Right atrium auricular region (tissue), 2 donors: ENCODE measurements around the gene PKD1L1. TPM values are rescaled to one million over a fixed set of nuclear protein-coding genes. Genes with fewer than 3 reads are reported as not detected.

ENCODE experiments used
- DNase-seq: peaks from one replicate; pipeline ENCODE4 v3.0.0-alpha.2; 2019; ENCODE audit warnings: low spot score
- H3K27ac ChIP-seq, 2 donors: fragments of 200-600 bp; sonication (generic); 1 replicate in 1 of 2; 2 replicates in 1 of 2; pipeline ENCODE4 v1.5.1; 2016 to 2019
- H3K27me3 ChIP-seq, 2 donors: fragments of 200-600 bp; sonication (generic); one replicate each; pipeline versions ENCODE4 v1.5.1 to v1.6.0; 2017 to 2019
- H3K36me3 ChIP-seq: fragments of 200-600 bp; sonication (generic); one replicate; pipeline ENCODE4 v1.5.1; 2016
- H3K4me1 ChIP-seq, 2 donors: fragments of 200-600 bp; sonication (generic); one replicate each; pipeline versions ENCODE4 v1.5.1 to v1.6.0; 2017 to 2019
- H3K4me3 ChIP-seq, 2 donors: fragments of 200-600 bp; sonication (generic); 1 replicate in 1 of 2; 2 replicates in 1 of 2; pipeline ENCODE4 v1.5.1; 2017 to 2019; ENCODE audit warnings: mild to moderate bottlenecking in 1 of 2, moderate library complexity in 1 of 2
- H3K9me3 ChIP-seq, 2 donors: fragments of 200-600 bp; sonication (generic); one replicate each; pipeline ENCODE4 v1.5.1; 2019
- CTCF ChIP-seq, 2 donors: fragments of 200-600 bp; sonication (generic); IDR thresholded peaks; one replicate each; pipeline ENCODE4 v1.5.1; 2019; ENCODE audit warnings: antibody characterized with exemption in 2 of 2
- total RNA-seq, 2 donors: library from RNA; depleted of rRNA; stranded (reverse); fragments of >200 nt; gene quantifications; one replicate each; pipeline ENCODE4 v1.1.0, GENCODE V29; 2016

Gene PKD1L1
- total RNA-seq, 2 donors from 2014 or later: 0.98 to 1.1 TPM

GRCh38 chr7:47839381-47839780, 108.9 kb downstream of the PKD1L1 start:
- no peak for TF ChIP-seq CTCF (IDR thresholded peaks at IDR 0.05)
- Histone ChIP-seq H3K4me1 (peaks cover 0 to 9% of the 10 kb centered on the region in 2 donors), H3K9me3 (no peaks in the 10 kb centered on the region), H3K36me3 (no peaks in the 10 kb centered on the region), H3K27me3 (no peaks in the 10 kb centered on the region), H3K4me3 (no peak overlapping the region), H3K27ac (no peak overlapping the region)
- no peak for DNase-seq

GRCh38 chr7:47837826-47838225, 110.4 kb downstream of the PKD1L1 start:
- Histone ChIP-seq H3K27ac (no peak overlapping the region), H3K36me3 (no peaks in the 10 kb centered on the region), H3K4me1 (peaks cover 0 to 9% of the 10 kb centered on the region in 2 donors), H3K9me3 (no peaks in the 10 kb centered on the region), H3K27me3 (no peaks in the 10 kb centered on the region), H3K4me3 (no peak overlapping the region)
- DNase-seq: no peak
- TF ChIP-seq CTCF (IDR thresholded peaks at IDR 0.05): no peak

GRCh38 chr7:47836503-47837202, 111.6 kb downstream of the PKD1L1 start:
- H3K9me3 ChIP-seq: no peaks in the 10 kb centered on the region
- H3K36me3 ChIP-seq: no peaks in the 10 kb centered on the region
- H3K27me3 ChIP-seq: no peaks in the 10 kb centered on the region
- H3K4me1 ChIP-seq: peaks cover 0 to 9% of the 10 kb centered on the region in 2 donors
- H3K4me3 ChIP-seq: no peak overlapping the region
- no peak for DNase-seq
- H3K27ac ChIP-seq: no peak overlapping the region
- TF ChIP-seq CTCF (IDR thresholded peaks at IDR 0.05): no peak

- Histone ChIP-seq H3K4me1 (peaks cover 0 to 9% of the 10 kb centered on the region in 2 donors), H3K4me3 (no peak overlapping the region), H3K27me3 (no peaks in the 10 kb centered on the region), H3K27ac (no peak overlapping the region), H3K36me3 (no peaks in the 10 kb centered on the region), H3K9me3 (no peaks in the 10 kb centered on the region)
- TF ChIP-seq CTCF (IDR thresholded peaks at IDR 0.05): no peak
- DNase-seq: no peak
Measured at GRCh38 chr7:47836080-47836479, 112.2 kb downstream of the PKD1L1 start.

GRCh38 chr7:47833211-47833610, 115.1 kb downstream of the PKD1L1 start:
- H3K27me3 ChIP-seq: no peaks in the 10 kb centered on the region
- no peaks in the 10 kb centered on the region for H3K9me3 ChIP-seq
- H3K4me1 ChIP-seq: peaks cover 0 to 9% of the 10 kb centered on the region in 2 donors
- H3K4me3 ChIP-seq: no peak overlapping the region
- no peak overlapping the region for H3K27ac ChIP-seq
- peak; percentile 51 for DNase-seq
- no peak for TF ChIP-seq CTCF (IDR thresholded peaks at IDR 0.05)
- H3K36me3 ChIP-seq: no peaks in the 10 kb centered on the region
